DOHH2 (cell line): ENCODE results near the gene KCTD3.

ENCODE experiments used
- CTCF ChIP-seq: fragments of 200-600 bp; sonication (generic); IDR thresholded peaks from one replicate; pipeline ENCODE4 v1.5.1; 2014; ENCODE audit warnings: antibody characterized with exemption, mild to moderate bottlenecking, low read depth, low read length; ENCODE audit not compliant: poor library complexity, severe bottlenecking
- EZH2phosphoT487 ChIP-seq: fragments of 200-600 bp; sonication (generic); IDR thresholded peaks from 2 replicates; pipeline ENCODE4 v1.6.1; 2017; ENCODE audit warnings: borderline replicate concordance, mild to moderate bottlenecking, antibody characterized with exemption, low read length, moderate library complexity, mixed read lengths

DNA sequence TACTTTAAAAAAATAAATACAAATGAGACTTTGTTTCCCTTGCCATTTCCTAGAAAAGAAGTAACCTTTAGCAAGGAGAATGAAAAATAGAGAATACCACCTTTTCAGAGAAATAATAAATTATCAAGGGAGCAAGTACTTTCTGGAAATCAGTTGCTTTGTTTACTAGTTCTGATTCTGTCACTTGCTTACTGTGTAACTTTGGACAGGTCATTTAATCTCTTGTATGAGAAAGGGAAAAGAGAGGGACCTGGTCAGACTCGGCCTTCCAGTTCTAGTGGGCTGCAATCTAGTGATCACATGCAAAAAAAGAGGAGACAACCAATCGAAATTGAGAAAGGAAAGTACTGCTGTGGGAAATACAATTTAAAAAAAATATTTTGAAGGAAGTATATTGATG, 34.2 kb downstream of the KCTD3 start:
- no peak for TF ChIP-seq CTCF
- TF ChIP-seq EZH2phosphoT487: no peak
